Thyroid gland (tissue), 4 donors: ENCODE results near the gene GRM4.

Experiments
- CTCF ChIP-seq, 6 experiments: fragments of 200-600 bp in 3 of 6; fragments of 450-650 bp in 3 of 6; sonication (generic) in 3 of 6; IDR thresholded peaks; one replicate each; pipeline ENCODE4 v1.5.1; 2016 to 2019; ENCODE audit warnings: antibody characterized with exemption in 6 of 6, mild to moderate bottlenecking in 2 of 6, inconsistent platforms in 1 of 6, moderate library complexity in 1 of 6
- POLR2A ChIP-seq, 2 donors: fragments of 450-650 bp; IDR thresholded peaks; one replicate each; pipeline ENCODE4 v1.6.1; 2017; ENCODE audit warnings: antibody characterized with exemption in 2 of 2, mild to moderate bottlenecking in 2 of 2, moderate library complexity in 1 of 2

DNA sequence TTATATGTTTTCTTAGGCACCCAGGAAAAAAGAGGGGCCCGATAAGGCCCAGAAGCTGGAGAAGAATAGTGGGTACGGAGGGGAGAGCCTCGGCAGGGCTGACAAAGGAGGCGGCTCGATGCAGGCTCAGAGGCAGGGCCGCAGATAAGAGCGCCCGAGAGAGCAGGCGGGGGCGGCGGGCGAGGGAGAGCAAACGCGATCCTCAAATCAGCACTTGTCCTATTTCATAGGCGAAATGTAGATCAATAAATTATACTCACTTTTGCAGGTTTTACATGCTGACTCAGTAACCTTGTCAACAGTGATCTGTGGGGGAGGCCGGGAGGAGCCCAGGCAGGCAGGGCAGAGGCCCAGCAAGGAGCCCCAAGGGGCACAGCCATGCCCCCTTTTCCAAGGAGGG, 42.6 kb downstream of the GRM4 start:
- TF ChIP-seq CTCF (IDR thresholded peaks at IDR 0.05) (no peak), POLR2A (IDR thresholded peaks at IDR 0.05) (no peak)
